ENCODE measurements around the gene C11orf58. TPM values are rescaled to one million over a fixed set of nuclear protein-coding genes. Genes with fewer than 3 reads are reported as not detected.

The C11orf58 gene
- total RNA-seq, 2 donors from 2014 or later, result 120 to 128 TPM

DNA sequence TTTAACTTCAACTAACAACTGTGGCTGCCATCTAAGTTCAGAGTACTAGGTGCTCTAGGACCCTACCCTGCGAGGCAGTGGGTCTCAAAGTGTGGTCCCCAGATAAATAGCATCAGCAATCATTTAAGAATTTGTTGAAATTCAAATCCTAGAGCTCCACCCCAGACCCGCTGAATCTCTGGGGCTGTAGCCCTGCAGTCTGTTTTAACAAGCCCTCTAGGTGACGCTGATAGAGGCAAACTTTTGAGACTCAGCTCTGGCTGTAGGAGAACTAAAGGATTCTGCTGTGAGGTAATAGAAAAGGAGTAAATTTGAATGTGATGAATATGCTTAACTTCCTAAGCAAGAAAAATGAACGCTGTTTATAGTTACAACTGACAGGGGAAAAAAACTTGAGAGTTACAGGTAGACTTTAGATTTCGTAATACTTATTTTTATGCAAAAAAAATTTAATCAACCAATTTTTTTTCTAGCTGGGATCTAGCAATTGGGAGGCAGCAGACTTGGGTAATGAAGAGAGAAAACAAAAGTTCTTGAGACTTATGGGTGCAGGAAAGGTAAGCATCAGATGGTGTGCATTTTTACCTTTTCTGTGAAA lies 5.8 kb downstream of the C11orf58 start:
- no peaks in the 10 kb centered on the region for H3K9me3 ChIP-seq
- H3K4me3 ChIP-seq, result no peak overlapping the region
- no peak overlapping the region for H3K27ac ChIP-seq
- H3K4me1 ChIP-seq, result peaks cover 0 to 70% of the 10 kb centered on the region in 2 donors
- H3K27me3 ChIP-seq, result no peaks in the 10 kb centered on the region
- DNase-seq (ENCODE audit: low spot score), result no peak
- peaks cover 44% of the 10 kb centered on the region for H3K36me3 ChIP-seq
- TF ChIP-seq, protein P1, sequence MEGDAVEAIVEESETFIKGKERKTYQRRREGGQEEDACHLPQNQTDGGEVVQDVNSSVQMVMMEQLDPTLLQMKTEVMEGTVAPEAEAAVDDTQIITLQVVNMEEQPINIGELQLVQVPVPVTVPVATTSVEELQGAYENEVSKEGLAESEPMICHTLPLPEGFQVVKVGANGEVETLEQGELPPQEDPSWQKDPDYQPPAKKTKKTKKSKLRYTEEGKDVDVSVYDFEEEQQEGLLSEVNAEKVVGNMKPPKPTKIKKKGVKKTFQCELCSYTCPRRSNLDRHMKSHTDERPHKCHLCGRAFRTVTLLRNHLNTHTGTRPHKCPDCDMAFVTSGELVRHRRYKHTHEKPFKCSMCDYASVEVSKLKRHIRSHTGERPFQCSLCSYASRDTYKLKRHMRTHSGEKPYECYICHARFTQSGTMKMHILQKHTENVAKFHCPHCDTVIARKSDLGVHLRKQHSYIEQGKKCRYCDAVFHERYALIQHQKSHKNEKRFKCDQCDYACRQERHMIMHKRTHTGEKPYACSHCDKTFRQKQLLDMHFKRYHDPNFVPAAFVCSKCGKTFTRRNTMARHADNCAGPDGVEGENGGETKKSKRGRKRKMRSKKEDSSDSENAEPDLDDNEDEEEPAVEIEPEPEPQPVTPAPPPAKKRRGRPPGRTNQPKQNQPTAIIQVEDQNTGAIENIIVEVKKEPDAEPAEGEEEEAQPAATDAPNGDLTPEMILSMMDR (IDR thresholded peaks at IDR 0.05), result no peak

DNA sequence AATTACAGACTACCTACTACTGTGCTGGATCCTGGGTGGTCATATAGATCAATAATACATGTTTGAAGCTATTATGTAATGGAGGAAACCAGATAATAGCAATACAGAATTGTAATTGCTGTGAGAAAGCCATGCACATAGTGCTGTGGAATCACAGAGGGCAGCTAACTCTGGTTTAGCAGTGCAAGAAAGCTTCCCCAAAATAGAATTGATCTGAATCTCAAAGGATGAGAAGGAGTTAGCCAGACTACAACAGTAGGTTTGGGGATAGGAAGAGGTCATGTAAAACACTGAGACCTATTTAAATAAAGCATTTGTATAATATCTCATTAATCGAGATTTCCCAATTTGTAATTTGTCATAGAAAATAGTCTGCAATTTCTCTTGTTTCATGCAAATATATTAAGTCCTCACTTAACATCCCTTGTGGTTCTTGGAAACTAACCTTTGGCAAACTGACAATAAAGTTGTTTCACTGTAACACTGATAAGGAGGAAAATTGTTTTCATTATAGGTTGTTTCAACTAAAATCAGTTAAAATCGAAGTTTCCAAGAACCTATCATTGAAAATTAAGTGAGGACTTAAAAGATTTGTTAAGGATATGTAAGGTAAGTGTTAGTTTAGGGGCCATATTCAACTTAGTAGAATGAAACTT lies 7.6 kb downstream of the C11orf58 start:
- H3K36me3 ChIP-seq, result peaks cover 62% of the 10 kb centered on the region
- no peak for DNase-seq (ENCODE audit: low spot score)
- H3K4me1 ChIP-seq, result peaks cover 0 to 52% of the 10 kb centered on the region in 2 donors
- no peaks in the 10 kb centered on the region for H3K27me3 ChIP-seq
- H3K27ac ChIP-seq, result no peak overlapping the region
- TF ChIP-seq, protein P1 (IDR thresholded peaks at IDR 0.05), result no peak
- H3K9me3 ChIP-seq, result no peaks in the 10 kb centered on the region
- H3K4me3 ChIP-seq, result no peak overlapping the region

DNA sequence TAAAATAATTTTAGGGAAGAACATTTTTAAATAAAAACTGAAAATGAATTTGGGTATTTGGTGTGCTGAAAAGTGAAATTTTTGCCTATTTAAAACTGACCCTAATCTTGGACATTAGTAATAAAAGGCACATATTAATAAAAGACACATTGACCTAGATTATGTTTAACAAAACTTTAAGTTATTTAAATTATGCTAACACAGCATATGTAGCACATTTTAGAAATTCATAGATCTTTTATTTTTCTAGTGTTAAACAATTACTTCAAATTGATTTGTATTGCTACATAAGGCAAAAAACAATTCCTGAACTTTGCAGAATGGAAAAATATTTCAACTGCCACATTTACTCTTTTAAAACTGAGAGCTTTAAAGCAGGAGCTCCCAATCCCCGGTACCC lies 10.6 kb downstream of the C11orf58 start:
- H3K4me3 ChIP-seq, result no peak overlapping the region
- H3K4me1 ChIP-seq, result peaks cover 0 to 27% of the 10 kb centered on the region in 2 donors
- peaks cover 91% of the 10 kb centered on the region for H3K36me3 ChIP-seq
- no peaks in the 10 kb centered on the region for H3K27me3 ChIP-seq
- no peaks in the 10 kb centered on the region for H3K9me3 ChIP-seq
- DNase-seq (ENCODE audit: low spot score), result no peak
- TF ChIP-seq, protein P1 (IDR thresholded peaks at IDR 0.05), result no peak
- no peak overlapping the region for H3K27ac ChIP-seq

DNA sequence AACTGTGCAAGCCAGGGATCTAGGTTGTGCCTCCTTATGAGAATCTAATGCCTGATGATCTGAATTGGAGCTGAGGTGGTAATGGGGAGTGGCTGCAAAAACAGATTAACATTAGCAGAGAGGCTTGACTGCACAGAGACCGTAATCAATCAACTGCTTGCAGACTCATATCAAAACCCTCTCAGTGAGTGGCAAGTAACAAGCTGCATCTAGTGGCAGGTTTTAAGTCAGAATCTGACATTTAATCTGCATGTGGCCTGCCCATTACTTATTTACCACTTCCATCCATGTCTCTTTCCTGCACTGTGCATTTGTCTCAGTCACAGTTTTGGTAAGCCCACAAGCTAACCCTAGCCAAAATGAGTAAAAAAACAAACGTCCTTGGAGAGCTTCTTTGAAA lies 11.2 kb downstream of the C11orf58 start:
- no peak for DNase-seq (ENCODE audit: low spot score)
- TF ChIP-seq, protein P1 (IDR thresholded peaks at IDR 0.05), result no peak
- no peaks in the 10 kb centered on the region for H3K27me3 ChIP-seq

DNA sequence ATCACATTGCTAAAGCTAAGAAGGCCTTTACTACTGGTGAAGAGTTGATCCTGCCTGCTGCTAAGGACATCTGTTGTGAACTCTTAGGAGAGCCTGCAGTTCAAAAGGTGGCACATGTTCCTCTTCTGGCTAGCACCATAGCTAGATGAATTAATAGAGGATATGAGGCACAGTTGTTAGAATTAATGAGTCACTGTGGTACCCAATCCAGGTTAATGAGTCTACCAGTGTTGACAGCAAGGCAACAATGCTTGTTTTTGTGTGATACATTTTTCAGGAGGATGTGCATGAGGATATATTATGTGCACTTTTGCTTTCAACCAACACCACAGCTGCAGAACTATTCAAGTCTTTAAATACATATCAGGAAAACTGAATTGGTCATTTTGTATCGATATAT lies 12.0 kb downstream of the C11orf58 start:
- Histone ChIP-seq H3K36me3 (peaks cover 90% of the 10 kb centered on the region), H3K9me3 (no peaks in the 10 kb centered on the region), H3K4me3 (no peak overlapping the region), H3K4me1 (peaks cover 0 to 17% of the 10 kb centered on the region in 2 donors), H3K27me3 (no peaks in the 10 kb centered on the region), H3K27ac (no peak overlapping the region)
- TF ChIP-seq, protein P1 (IDR thresholded peaks at IDR 0.05), result no peak
- DNase-seq (ENCODE audit: low spot score), result no peak

More for the DNA sequence above, 11.2 kb downstream of the C11orf58 start:
- no peak overlapping the region for H3K27ac ChIP-seq
- H3K4me1 ChIP-seq, result peaks cover 0 to 24% of the 10 kb centered on the region in 2 donors
- H3K4me3 ChIP-seq, result no peak overlapping the region
- H3K9me3 ChIP-seq, result no peaks in the 10 kb centered on the region
- H3K36me3 ChIP-seq, result peaks cover 90% of the 10 kb centered on the region

Data from right atrium auricular region (tissue), 2 donors.